ENCODE results near the gene GAPVD1.

GAPVD1 gene

DNA sequence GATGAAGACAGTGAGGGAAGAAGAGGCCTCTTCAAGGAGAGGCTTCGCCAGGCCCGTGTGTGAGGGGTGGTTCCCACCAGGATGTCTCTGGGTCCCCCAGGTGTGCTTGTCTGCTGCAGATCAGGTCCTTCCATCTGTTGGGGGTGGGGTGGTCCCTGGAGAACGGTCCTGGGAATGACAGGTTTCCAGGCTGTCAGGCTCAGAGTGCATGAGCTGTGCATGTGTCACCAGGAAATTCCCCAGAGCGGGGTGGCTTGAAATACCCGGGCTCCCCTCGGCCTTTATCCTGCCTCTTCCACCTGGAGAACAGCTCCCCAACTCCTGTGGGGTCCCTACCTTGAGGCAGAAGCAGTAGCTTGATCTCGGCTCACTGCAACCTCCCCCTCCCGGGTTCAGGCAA lies 118.8 kb downstream of the GAPVD1 start:
- Histone ChIP-seq H3K27me3 (ENCODE audit: low read depth, low read length) (0 out of 2 replicates have a peak, but pooled peaks cover 6% of the 10 kb centered on the region), H3K4me1 (ENCODE audit: low read length) (no peaks in the 10 kb centered on the region), H3K9ac (ENCODE audit: low read length) (no peak overlapping the region), H2AFZ (ENCODE audit: low read depth, low read length) (no peak overlapping the region), H3K9me3 (ENCODE audit: insufficient read depth, low read length) (no peaks in the 10 kb centered on the region), H4K20me1 (ENCODE audit: insufficient read depth, low read length) (no peaks in the 10 kb centered on the region), H3K27ac (ENCODE audit: low read length) (no peak overlapping the region), H3K79me2 (ENCODE audit: low read length) (no peaks in the 10 kb centered on the region), H3K4me2 (ENCODE audit: low read length) (no peak overlapping the region), H3K36me3 (replicated peaks; ENCODE audit: low read depth, low read length) (no peaks in the 10 kb centered on the region), H3K4me3 (ENCODE audit: low read length) (no peak overlapping the region)
- TF ChIP-seq, protein P1, sequence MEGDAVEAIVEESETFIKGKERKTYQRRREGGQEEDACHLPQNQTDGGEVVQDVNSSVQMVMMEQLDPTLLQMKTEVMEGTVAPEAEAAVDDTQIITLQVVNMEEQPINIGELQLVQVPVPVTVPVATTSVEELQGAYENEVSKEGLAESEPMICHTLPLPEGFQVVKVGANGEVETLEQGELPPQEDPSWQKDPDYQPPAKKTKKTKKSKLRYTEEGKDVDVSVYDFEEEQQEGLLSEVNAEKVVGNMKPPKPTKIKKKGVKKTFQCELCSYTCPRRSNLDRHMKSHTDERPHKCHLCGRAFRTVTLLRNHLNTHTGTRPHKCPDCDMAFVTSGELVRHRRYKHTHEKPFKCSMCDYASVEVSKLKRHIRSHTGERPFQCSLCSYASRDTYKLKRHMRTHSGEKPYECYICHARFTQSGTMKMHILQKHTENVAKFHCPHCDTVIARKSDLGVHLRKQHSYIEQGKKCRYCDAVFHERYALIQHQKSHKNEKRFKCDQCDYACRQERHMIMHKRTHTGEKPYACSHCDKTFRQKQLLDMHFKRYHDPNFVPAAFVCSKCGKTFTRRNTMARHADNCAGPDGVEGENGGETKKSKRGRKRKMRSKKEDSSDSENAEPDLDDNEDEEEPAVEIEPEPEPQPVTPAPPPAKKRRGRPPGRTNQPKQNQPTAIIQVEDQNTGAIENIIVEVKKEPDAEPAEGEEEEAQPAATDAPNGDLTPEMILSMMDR (IDR thresholded peaks at IDR 0.05; ENCODE audit: low read depth, low read length) = no peak
- TF ChIP-seq EZH2phosphoT487 (IDR thresholded peaks at IDR 0.05; ENCODE audit: low read depth) = no peak

DNA sequence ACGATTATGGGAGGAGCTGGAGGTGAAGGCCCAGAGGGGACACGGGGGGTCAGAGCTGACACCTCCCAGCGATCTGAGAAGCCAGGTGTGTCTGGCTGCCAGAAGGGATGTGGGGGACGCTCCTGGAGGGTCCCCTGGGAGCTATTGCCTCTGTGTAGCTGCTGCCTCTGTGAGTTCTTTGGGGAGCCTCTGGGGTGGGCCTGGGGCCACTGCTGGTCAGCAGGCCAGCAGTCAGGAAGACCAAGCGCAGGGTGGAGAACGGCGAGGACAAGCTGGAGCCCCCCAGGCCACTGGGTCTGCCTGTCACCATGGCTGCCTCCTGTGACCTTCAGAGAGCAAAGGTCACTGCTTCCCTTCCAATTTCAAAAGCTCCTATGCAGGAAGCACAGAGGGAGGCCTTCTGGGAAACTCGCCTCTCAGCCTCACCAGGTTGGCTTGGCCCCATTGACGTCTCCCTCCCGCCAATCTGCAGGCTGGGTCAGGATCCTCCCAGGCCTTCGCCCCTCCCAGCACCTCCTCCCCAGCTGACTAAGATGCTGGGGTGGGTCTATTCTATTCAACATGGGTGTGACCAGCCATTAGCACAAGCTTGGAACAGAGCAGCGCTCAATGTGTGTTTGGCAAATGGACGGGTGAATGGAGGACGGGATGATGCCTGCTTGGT lies 126.4 kb downstream of the GAPVD1 start:
- Histone ChIP-seq H3K4me1 (ENCODE audit: low read length) (no peaks in the 10 kb centered on the region), H3K9me3 (ENCODE audit: insufficient read depth, low read length) (no peaks in the 10 kb centered on the region), H3K4me3 (ENCODE audit: low read length) (no peak overlapping the region), H3K36me3 (replicated peaks; ENCODE audit: low read depth, low read length) (no peaks in the 10 kb centered on the region), H3K27ac (ENCODE audit: low read length) (no peak overlapping the region), H3K9ac (ENCODE audit: low read length) (no peak overlapping the region), H3K27me3 (ENCODE audit: low read depth, low read length) (no peaks in the 10 kb centered on the region), H3K4me2 (ENCODE audit: low read length) (no peak overlapping the region), H2AFZ (ENCODE audit: low read depth, low read length) (no peak overlapping the region), H4K20me1 (ENCODE audit: insufficient read depth, low read length) (no peaks in the 10 kb centered on the region), H3K79me2 (ENCODE audit: low read length) (no peaks in the 10 kb centered on the region)
- TF ChIP-seq, protein P1 (IDR thresholded peaks at IDR 0.05; ENCODE audit: low read depth, low read length) = no peak
- no peak for TF ChIP-seq EZH2phosphoT487 (IDR thresholded peaks at IDR 0.05; ENCODE audit: low read depth)

DNA sequence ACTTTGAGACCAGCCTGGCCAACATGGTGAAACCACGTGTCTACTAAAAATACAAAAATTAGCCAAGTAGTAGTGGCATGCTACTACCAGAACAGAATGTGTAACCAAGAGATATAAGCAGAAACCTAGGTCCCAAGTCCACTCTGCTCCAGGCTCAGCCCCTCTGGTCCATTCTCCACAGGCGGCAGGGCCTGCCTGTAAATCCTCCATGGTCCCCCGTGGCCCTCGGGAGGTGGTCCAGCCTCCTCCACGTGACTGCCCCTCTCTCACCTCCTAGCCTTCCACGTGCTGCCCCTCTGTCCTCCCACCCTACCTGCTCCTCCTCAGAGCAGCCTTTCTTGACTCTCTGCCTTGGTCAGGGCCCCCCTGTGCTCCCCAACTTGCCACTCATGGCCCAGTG lies 127.4 kb downstream of the GAPVD1 start:
- no peak overlapping the region for H3K27ac ChIP-seq (ENCODE audit: low read length)
- no peak overlapping the region for H3K9ac ChIP-seq (ENCODE audit: low read length)
- no peaks in the 10 kb centered on the region for H4K20me1 ChIP-seq (ENCODE audit: insufficient read depth, low read length)
- H3K4me1 ChIP-seq (ENCODE audit: low read length) = no peaks in the 10 kb centered on the region
- no peak for TF ChIP-seq EZH2phosphoT487 (IDR thresholded peaks at IDR 0.05; ENCODE audit: low read depth)
- TF ChIP-seq, protein P1 (IDR thresholded peaks at IDR 0.05; ENCODE audit: low read depth, low read length) = no peak
- no peaks in the 10 kb centered on the region for H3K79me2 ChIP-seq (ENCODE audit: low read length)
- H3K4me3 ChIP-seq (ENCODE audit: low read length) = no peak overlapping the region
- H3K36me3 ChIP-seq (replicated peaks; ENCODE audit: low read depth, low read length) = no peaks in the 10 kb centered on the region
- no peak overlapping the region for H3K4me2 ChIP-seq (ENCODE audit: low read length)
- H2AFZ ChIP-seq (ENCODE audit: low read depth, low read length) = no peak overlapping the region
- no peaks in the 10 kb centered on the region for H3K27me3 ChIP-seq (ENCODE audit: low read depth, low read length)
- no peaks in the 10 kb centered on the region for H3K9me3 ChIP-seq (ENCODE audit: insufficient read depth, low read length)

DNA sequence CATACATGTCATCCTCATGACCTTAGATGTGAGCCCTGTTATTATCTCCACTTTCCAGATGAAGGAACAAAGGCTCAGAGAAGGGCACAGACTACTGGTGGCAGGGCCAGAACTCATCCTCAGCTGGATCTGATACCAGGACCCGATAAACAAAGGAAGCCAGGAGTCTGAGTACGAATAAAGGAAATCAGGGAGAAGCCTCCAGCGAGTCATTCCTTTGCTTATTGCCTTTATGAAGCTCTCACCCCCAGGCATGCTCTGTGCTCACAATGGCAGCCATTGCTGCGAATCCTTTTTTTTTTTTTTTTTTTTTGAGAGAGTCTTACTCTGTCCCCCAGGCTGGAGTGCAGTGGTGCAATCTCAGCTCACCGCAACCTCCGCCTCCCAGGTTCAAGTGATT lies 130.1 kb downstream of the GAPVD1 start:
- H3K27ac ChIP-seq (ENCODE audit: low read length) = no peak overlapping the region
- no peaks in the 10 kb centered on the region for H4K20me1 ChIP-seq (ENCODE audit: insufficient read depth, low read length)
- H3K27me3 ChIP-seq (ENCODE audit: low read depth, low read length) = no peaks in the 10 kb centered on the region
- H3K4me2 ChIP-seq (ENCODE audit: low read length) = no peak overlapping the region
- no peak overlapping the region for H3K9ac ChIP-seq (ENCODE audit: low read length)
- no peak overlapping the region for H2AFZ ChIP-seq (ENCODE audit: low read depth, low read length)
- H3K4me1 ChIP-seq (ENCODE audit: low read length) = no peaks in the 10 kb centered on the region
- H3K79me2 ChIP-seq (ENCODE audit: low read length) = no peaks in the 10 kb centered on the region
- no peaks in the 10 kb centered on the region for H3K36me3 ChIP-seq (replicated peaks; ENCODE audit: low read depth, low read length)
- TF ChIP-seq, protein P1 (IDR thresholded peaks at IDR 0.05; ENCODE audit: low read depth, low read length) = no peak
- no peak for TF ChIP-seq EZH2phosphoT487 (IDR thresholded peaks at IDR 0.05; ENCODE audit: low read depth)
- no peaks in the 10 kb centered on the region for H3K9me3 ChIP-seq (ENCODE audit: insufficient read depth, low read length)
- H3K4me3 ChIP-seq (ENCODE audit: low read length) = no peak overlapping the region
